HG02973 (cell line): ENCODE measurements around the gene GPR52.
"Not testable (repeated sequence)": the region's sequence is repeated elsewhere in the genome, so short reads cannot be mapped to it uniquely, and the experiment has no call there.

Source experiments
- ATAC-seq: cut with Tn5 transposase; IDR thresholded peaks from one replicate; pipeline ENCODE4 v1.9.1; 2021; ENCODE audit warnings: moderate library complexity; ENCODE audit not compliant: unreplicated experiment

The GPR52 gene

GRCh38 chr1:174447866-174448530 lies at the start of gene GPR52:
Gene GPR52, plus strand, starts transcription at chr1:174447964. Its CDS starts 148 bp downstream, at chr1:174448112.
- ATAC-seq = no peak

GRCh38 chr1:174398246-174398645 lies 49.5 kb upstream of the GPR52 start:
- no peak for ATAC-seq

GRCh38 chr1:174399211-174399610 lies 48.6 kb upstream of the GPR52 start:
- ATAC-seq = no peak

- ATAC-seq = no peak
Observed at GRCh38 chr1:174401075-174401474, 46.7 kb upstream of the GPR52 start.

GRCh38 chr1:174405219-174405618 lies 42.5 kb upstream of the GPR52 start:
- no peak for ATAC-seq

- no peak for ATAC-seq
Observed at GRCh38 chr1:174406421-174406820, 41.3 kb upstream of the GPR52 start.

- ATAC-seq = no peak
Observed at GRCh38 chr1:174407665-174408064, 40.1 kb upstream of the GPR52 start.

- ATAC-seq = no peak
Observed at GRCh38 chr1:174408146-174408545, 39.6 kb upstream of the GPR52 start.

- ATAC-seq = not testable (repeated sequence)
Observed at GRCh38 chr1:174409801-174410200, 38.0 kb upstream of the GPR52 start.

GRCh38 chr1:174413632-174414031 lies 34.1 kb upstream of the GPR52 start:
- ATAC-seq = no peak

- ATAC-seq = no peak
Observed at GRCh38 chr1:174414203-174414602, 33.6 kb upstream of the GPR52 start.

- ATAC-seq = no peak
Observed at GRCh38 chr1:174415506-174415905, 32.3 kb upstream of the GPR52 start.

GRCh38 chr1:174417921-174418320 lies 29.8 kb upstream of the GPR52 start:
- ATAC-seq = no peak

- no peak for ATAC-seq
Observed at GRCh38 chr1:174425121-174425520, 22.6 kb upstream of the GPR52 start.

GRCh38 chr1:174426153-174426552 lies 21.6 kb upstream of the GPR52 start:
- no peak for ATAC-seq

- ATAC-seq = no peak
Observed at GRCh38 chr1:174428033-174428432, 19.7 kb upstream of the GPR52 start.

- ATAC-seq = no peak
Observed at GRCh38 chr1:174428739-174429138, 19.0 kb upstream of the GPR52 start.

GRCh38 chr1:174433451-174433850 lies 14.3 kb upstream of the GPR52 start:
- no peak for ATAC-seq

GRCh38 chr1:174445351-174445750 lies 2.4 kb upstream of the GPR52 start:
- no peak for ATAC-seq

GRCh38 chr1:174445817-174446216 lies 1.9 kb upstream of the GPR52 start:
- ATAC-seq = no peak

- no peak for ATAC-seq
Observed at GRCh38 chr1:174448531-174448883, 743 bp downstream of the GPR52 start.

- no peak for ATAC-seq
Observed at GRCh38 chr1:174448974-174449373, 1.2 kb downstream of the GPR52 start.

GRCh38 chr1:174451408-174451807 lies 3.6 kb downstream of the GPR52 start:
- ATAC-seq = no peak
